Measurements from ENCODE around the gene SLC35D2. TPM values are rescaled to one million over a fixed set of nuclear protein-coding genes. Genes with fewer than 3 reads are reported as not detected.

Gene SLC35D2
- total RNA-seq, 1 experiment from 2014 or later = 20.1 TPM

- H3K4me3 Mint-ChIP-seq (ENCODE audit: low read depth, unreplicated experiment) = no peak overlapping the region
- intact Hi-C loops (cut with micrococcal nuclease; ENCODE audit: unreplicated experiment) = no loop called here
These were observed 2.6 kb upstream of the SLC35D2 start for GRCh38 chr9:96386157-96386556.

GRCh38 chr9:96382839-96383164 lies 709 bp downstream of the SLC35D2 start:
- H3K27me3 Mint-ChIP-seq (ENCODE audit: unreplicated experiment) = no peaks in the 10 kb centered on the region
- intact Hi-C loops (cut with micrococcal nuclease; ENCODE audit: unreplicated experiment) = no loop called here
- TF ChIP-seq CTCF (IDR thresholded peaks at IDR 0.05; ENCODE audit: unreplicated experiment) = no peak
- peak overlapping the region; percentile 88 for H3K27ac Mint-ChIP-seq (ENCODE audit: unreplicated experiment)
- no peak for DNase-seq
- H3K9me3 Mint-ChIP-seq (ENCODE audit: low read depth, unreplicated experiment) = no peaks in the 10 kb centered on the region
- peaks cover 33% of the 10 kb centered on the region for H3K4me1 Mint-ChIP-seq (ENCODE audit: low read depth, unreplicated experiment)
- no TSS peak for BruUV-seq (replicated peaks)
- peaks cover 42% of the 10 kb centered on the region for H3K36me3 Mint-ChIP-seq (ENCODE audit: insufficient read depth, unreplicated experiment)
- CTCF ChIA-PET = no interaction called here
- H3K4me3 Mint-ChIP-seq (ENCODE audit: low read depth, unreplicated experiment) = peak overlapping the region; percentile 80

More at GRCh38 chr9:96386157-96386556, 2.6 kb upstream of the SLC35D2 start:
- no TSS peak for BruUV-seq (replicated peaks)
- TF ChIP-seq CTCF (IDR thresholded peaks at IDR 0.05; ENCODE audit: unreplicated experiment) = no peak
- CTCF ChIA-PET = no interaction called here
- Mint-ChIP-seq H3K9me3 (ENCODE audit: low read depth, unreplicated experiment) (no peaks in the 10 kb centered on the region), H3K36me3 (ENCODE audit: insufficient read depth, unreplicated experiment) (peaks cover 35% of the 10 kb centered on the region), H3K27me3 (ENCODE audit: unreplicated experiment) (no peaks in the 10 kb centered on the region), H3K4me1 (ENCODE audit: low read depth, unreplicated experiment) (peaks cover 17% of the 10 kb centered on the region), H3K27ac (ENCODE audit: unreplicated experiment) (peak overlapping the region; percentile 45)
- no peak for DNase-seq

- BruUV-seq (replicated peaks) = no TSS peak
- Mint-ChIP-seq H3K36me3 (ENCODE audit: insufficient read depth, unreplicated experiment) (peaks cover 48% of the 10 kb centered on the region), H3K4me3 (ENCODE audit: low read depth, unreplicated experiment) (peak overlapping the region; percentile 80), H3K9me3 (ENCODE audit: low read depth, unreplicated experiment) (no peaks in the 10 kb centered on the region), H3K27me3 (ENCODE audit: unreplicated experiment) (no peaks in the 10 kb centered on the region), H3K27ac (ENCODE audit: unreplicated experiment) (peak overlapping the region; percentile 88), H3K4me1 (ENCODE audit: low read depth, unreplicated experiment) (peaks cover 40% of the 10 kb centered on the region)
- DNase-seq = no peak
- CTCF ChIA-PET = no interaction called here
- TF ChIP-seq CTCF (IDR thresholded peaks at IDR 0.05; ENCODE audit: unreplicated experiment) = no peak
- intact Hi-C loops (cut with micrococcal nuclease; ENCODE audit: unreplicated experiment) = no loop called here
These were observed 1.3 kb downstream of the SLC35D2 start for GRCh38 chr9:96382175-96382574.

- TF ChIP-seq CTCF (IDR thresholded peaks at IDR 0.05; ENCODE audit: unreplicated experiment) = no peak
- H3K27ac Mint-ChIP-seq (ENCODE audit: unreplicated experiment) = peak overlapping the region; percentile 29
- DNase-seq = no peak
- H3K27me3 Mint-ChIP-seq (ENCODE audit: unreplicated experiment) = no peaks in the 10 kb centered on the region
- no peaks in the 10 kb centered on the region for H3K9me3 Mint-ChIP-seq (ENCODE audit: low read depth, unreplicated experiment)
- H3K4me1 Mint-ChIP-seq (ENCODE audit: low read depth, unreplicated experiment) = peaks cover 41% of the 10 kb centered on the region
- intact Hi-C loops (cut with micrococcal nuclease; ENCODE audit: unreplicated experiment) = no loop called here
- peaks cover 47% of the 10 kb centered on the region for H3K36me3 Mint-ChIP-seq (ENCODE audit: insufficient read depth, unreplicated experiment)
- peak overlapping the region; percentile 51 for H3K4me3 Mint-ChIP-seq (ENCODE audit: low read depth, unreplicated experiment)
- CTCF ChIA-PET = no interaction called here
- BruUV-seq (replicated peaks) = no TSS peak
These were observed 1.8 kb downstream of the SLC35D2 start for GRCh38 chr9:96381696-96382095.
